ENCODE results near the gene EBPL.

The EBPL gene

DNA sequence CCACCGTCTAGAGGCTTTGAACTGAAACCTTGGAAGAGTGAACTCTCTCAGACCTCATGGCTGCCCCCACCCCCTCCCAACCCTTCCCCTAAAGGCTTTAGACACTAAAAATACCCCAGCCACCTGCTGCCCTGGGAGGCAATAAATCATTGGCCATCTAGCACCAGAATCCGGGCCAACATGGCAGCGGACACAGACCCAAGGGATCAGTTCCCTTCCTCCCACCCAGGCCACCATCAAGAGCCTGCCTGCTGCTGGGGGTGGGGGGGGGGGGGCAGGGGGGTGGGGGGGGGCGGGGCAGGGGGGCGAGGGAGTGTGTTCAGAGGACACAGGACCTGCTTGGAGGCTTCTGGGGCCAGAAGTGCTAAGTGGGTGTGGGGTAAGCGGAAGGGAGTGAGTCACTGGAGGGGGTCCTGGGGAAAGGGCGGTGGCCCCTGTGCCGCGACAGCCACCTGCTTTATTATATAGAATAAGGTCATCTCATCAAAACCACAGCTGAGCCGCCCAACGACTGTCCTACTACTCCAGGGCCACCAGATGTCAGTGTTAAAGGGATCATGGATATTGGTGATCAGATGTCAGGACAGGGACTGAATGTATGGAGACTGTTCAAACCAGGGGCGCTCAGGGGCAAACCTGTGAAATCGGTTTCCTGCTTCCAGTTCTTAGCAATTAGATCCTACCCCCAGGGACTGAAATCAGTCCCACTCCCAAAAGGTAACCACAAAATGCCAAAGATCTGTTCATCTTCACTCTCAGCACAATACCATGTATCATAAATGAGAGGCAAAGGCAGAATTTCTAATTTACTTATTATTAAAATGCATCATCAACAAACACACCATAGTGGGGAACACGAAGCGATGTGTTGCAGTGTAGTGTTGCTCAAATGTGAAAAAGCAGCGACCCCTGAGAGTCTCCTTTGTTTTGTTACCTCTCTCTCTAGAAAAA, 38.7 kb downstream of the EBPL start:
- TF ChIP-seq GATA3 (IDR thresholded peaks at IDR 0.05; ENCODE audit: low read depth, low read length), result no peak
- TF ChIP-seq GATA2 (IDR thresholded peaks at IDR 0.05; ENCODE audit: low read depth, low read length), result no peak

DNA sequence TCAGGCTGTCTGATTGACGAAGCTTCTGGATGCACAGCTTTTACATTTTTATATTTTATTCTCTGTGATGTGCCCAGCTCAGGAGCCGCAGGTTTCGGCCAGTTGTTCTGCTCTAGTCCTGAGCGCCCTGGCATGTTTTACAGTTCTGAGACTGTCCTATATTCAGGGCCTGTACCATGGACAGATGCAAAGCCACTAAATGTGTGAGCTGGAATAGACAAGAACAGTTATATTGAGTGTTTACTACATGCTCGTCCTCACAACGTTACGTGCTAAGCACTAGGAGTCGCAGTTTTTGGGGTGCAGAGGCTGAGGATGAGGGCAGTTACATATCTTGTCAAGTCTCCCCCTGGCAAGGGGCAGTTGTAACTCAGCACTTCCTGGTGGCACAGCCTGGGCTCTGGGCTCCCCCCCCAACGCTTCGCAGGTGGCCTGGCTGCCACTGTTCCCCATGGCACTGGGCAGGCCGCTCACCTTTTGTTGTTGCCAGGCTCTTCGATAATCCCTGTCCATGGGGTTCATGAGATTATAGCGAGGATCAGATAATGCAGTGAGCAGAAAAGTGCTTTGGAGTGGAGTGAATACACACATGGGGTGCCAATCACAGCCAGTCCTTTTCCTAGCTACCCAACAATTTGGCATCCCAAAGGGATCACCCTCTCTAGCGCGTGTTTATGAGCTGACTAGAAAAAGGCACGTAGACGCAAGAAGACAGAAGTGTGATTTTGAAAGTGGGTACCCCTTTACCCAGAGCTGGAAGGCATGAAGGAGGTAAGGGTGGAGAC, 39.5 kb downstream of the EBPL start:
- TF ChIP-seq GATA2 (IDR thresholded peaks at IDR 0.05; ENCODE audit: low read depth, low read length) (no peak), GATA3 (IDR thresholded peaks at IDR 0.05; ENCODE audit: low read depth, low read length) (no peak)

- TF ChIP-seq GATA3 (IDR thresholded peaks at IDR 0.05; ENCODE audit: low read depth, low read length) (no peak), GATA2 (IDR thresholded peaks at IDR 0.05; ENCODE audit: low read depth, low read length) (no peak)
Observed at GRCh38 chr13:49649963-49650312, 41.3 kb downstream of the EBPL start.

DNA sequence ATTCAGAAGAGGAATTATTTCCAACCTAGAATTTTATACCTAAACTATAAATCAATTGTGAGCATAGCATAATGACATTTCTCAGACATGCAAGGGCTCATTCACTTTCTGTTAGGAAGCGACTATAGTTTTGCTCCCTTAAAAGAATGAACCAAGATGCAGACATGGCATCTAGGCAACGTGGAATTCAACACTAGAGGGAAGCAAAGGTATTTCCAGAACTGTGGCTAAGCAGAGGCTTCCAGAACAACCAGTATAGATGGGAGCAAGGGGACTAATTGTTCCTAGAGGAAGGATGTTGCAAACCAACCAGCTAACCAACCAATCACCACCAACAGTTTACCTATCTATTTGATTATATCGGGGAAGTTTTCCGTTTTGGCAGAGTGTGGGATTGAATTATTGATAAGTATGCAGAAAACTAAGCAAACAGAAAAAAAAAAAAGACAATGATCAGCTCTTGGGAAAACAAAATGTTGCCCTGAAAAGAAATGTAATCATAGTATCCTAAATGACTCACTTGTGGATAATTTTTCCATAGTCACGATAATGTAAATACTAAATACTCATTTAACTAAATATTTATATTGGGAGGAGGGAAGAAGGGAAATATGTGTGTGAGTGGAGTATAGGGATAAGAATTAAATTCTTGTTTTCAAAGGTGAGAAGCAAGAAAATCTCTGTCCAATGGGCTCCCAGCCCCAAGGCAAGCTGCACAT, 41.9 kb downstream of the EBPL start:
- no peak for TF ChIP-seq GATA2 (IDR thresholded peaks at IDR 0.05; ENCODE audit: low read depth, low read length)

- TF ChIP-seq GATA2 (IDR thresholded peaks at IDR 0.05; ENCODE audit: low read depth, low read length), result no peak
- no peak for TF ChIP-seq GATA3 (IDR thresholded peaks at IDR 0.05; ENCODE audit: low read depth, low read length)
Observed at GRCh38 chr13:49646688-49647087, 44.6 kb downstream of the EBPL start.

GRCh38 chr13:49645451-49645850, 45.8 kb downstream of the EBPL start:
- TF ChIP-seq GATA2 (IDR thresholded peaks at IDR 0.05; ENCODE audit: low read depth, low read length), result no peak
- no peak for TF ChIP-seq GATA3 (IDR thresholded peaks at IDR 0.05; ENCODE audit: low read depth, low read length)

DNA sequence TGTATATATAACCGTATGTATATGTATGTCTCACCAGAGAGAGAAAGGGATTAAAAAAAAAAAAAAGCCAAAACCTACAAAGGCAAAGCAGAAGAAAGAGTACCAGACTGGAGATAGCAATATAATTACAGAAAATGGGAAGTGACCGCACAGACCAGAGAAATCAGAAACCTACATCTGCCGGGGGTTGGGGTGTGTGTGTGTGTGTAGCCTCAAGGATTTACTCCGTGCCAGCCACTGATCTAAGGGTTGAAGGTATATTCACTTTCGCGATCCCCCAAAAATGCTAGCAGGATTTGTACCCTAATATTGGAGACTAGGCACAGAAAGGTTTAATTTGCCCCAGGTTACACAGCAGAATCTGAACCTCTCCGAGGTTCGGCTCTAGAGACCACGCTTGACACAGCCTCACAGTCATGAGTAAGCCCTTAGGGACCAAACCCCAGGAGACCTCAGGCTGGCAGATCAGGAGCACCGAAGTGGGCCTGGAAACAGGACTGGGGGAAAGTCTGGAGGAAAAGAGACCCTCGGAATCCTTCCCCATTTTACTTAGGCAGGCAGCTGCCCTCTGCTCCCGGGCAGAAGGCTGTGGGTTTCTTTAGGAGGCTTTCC, 48.1 kb downstream of the EBPL start:
- TF ChIP-seq GATA2 (IDR thresholded peaks at IDR 0.05; ENCODE audit: low read depth, low read length), result no peak

- TF ChIP-seq GATA3 (IDR thresholded peaks at IDR 0.05; ENCODE audit: low read depth, low read length) (no peak), GATA2 (IDR thresholded peaks at IDR 0.05; ENCODE audit: low read depth, low read length) (no peak)
Observed at GRCh38 chr13:49641801-49642291, 49.4 kb downstream of the EBPL start.

DNA sequence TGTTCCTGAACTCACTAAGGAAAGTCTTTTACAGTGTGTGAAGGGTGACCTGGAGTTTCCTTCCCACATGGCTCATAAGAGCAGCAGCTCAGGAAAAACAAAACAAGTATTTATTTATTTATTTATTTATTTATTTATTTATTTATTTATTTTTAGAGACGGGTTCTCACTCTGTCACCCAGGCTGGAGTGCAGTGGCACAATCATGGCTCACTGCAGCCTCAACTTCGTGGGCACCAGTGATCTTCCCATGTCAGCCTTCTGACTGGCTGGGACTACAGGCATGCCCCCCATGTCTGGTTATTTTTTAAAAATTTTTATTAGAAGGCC, 52.6 kb downstream of the EBPL start:
- TF ChIP-seq GATA3 (IDR thresholded peaks at IDR 0.05; ENCODE audit: low read depth, low read length), result no peak
- no peak for TF ChIP-seq GATA2 (IDR thresholded peaks at IDR 0.05; ENCODE audit: low read depth, low read length)

- TF ChIP-seq GATA3 (IDR thresholded peaks at IDR 0.05; ENCODE audit: low read depth, low read length) (no peak), GATA2 (IDR thresholded peaks at IDR 0.05; ENCODE audit: low read depth, low read length) (no peak)
Observed at GRCh38 chr13:49638030-49638743, 53.1 kb downstream of the EBPL start.

DNA sequence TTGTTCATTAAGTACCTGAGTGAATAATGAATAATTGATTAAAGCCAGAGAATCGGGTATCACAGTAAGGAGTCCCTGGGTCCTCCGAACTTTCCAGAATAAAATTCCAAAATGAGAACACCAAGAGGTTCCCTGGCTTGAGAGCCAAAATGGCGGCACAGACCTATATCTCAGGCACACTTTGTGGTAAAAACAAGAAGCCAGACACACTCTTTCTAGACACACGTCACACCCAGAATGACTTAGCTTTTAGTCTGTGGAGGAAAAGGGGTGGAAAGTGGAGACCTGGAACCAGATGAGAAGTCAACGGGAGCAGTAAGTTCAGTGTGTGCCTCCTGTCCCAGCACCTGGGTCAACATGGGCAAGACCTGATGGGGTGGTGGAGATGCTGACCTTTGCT, 54.6 kb downstream of the EBPL start:
- TF ChIP-seq GATA2 (IDR thresholded peaks at IDR 0.05; ENCODE audit: low read depth, low read length) (no peak), GATA3 (IDR thresholded peaks at IDR 0.05; ENCODE audit: low read depth, low read length) (no peak)

DNA sequence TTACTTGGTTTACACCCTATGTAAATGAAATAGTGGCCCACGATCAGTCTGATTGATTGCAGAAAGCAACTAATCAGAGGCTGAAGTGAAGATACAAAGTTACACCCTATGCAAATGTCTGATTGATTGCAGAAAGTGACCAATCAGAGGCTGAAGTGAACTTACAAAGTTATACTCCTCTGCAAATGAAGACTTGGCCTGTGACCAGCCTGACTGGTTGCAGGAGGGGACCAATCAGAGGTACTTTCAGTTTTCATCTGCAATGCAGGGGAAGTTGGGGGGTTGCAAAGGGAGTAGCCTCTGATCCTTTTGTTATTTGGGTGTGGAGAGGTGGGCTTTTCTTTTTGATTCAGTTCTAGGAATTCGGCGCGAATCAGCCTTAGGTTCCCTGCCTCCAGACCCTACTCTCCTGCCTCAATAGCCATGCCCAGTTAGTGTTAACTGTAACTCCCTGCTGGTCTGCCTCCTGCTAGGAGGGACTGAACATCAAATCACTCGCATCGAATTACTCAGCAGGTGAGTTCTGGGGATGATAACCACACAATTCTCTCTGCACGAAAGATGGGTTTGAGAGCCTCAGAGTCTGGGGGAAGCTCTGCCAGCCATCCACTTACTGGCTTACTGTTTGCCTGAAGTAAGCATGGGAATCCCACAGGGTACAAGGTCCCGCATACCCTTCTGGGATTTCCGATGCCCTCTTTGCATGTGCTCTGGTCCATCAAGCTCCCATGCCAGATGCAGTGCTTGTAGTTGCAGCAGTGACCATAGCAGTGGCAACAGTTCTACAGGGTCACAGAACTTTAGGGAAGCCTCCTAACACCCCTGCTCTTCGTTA, 55.5 kb downstream of the EBPL start:
- TF ChIP-seq GATA2 (IDR thresholded peaks at IDR 0.05; ENCODE audit: low read depth, low read length) (no peak), GATA3 (IDR thresholded peaks at IDR 0.05; ENCODE audit: low read depth, low read length) (no peak)

DNA sequence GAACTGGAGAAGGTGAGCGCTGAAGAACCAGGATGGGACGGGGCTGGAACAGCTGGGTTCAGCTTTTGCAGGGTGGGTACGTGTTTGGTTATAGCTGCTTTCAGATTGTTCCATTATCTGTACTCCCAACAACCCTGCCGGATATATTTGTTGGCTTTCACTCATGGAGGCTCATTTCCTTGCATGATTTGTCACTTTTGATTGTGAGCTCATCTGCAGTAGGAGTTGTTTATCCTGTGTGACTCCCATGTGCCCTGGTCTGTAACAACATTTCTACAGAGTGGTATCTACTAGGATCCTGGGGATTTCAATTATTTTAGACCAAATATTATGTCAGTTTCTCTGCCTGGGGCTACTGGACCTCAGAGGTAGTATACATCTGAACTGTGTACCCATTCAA, 57.6 kb downstream of the EBPL start:
- TF ChIP-seq GATA2 (IDR thresholded peaks at IDR 0.05; ENCODE audit: low read depth, low read length) (no peak), GATA3 (IDR thresholded peaks at IDR 0.05; ENCODE audit: low read depth, low read length) (no peak)

Measured in SH-SY5Y (cell line).